Measurements from ENCODE around the gene CEP20. TPM values are rescaled to one million over a fixed set of nuclear protein-coding genes. Genes with fewer than 3 reads are reported as not detected.

The CEP20 gene
- total RNA-seq, 1 experiment from 2014 or later: 94.3 TPM

DNA sequence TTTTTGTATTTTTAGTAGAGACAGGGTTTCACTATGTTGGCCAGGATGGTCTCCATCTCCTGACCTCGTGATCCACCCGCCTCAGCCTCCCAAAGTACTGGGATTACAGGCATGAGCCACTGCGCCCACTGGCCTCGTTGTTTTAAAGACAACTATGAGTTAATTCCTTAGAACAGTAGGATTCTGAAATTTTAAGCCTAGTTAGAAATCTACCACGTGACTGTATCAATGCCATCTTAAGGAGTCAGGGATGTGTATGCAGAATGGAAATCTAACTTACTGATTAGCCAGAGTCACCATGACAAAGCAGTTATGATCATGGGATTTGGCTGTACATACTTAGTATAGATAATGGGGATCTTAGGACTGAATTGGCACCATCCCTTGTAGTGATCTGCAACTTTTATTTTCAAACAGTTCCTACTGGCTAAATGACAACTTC is 2.8 kb downstream of the CEP20 start:
- H3K4me1 ChIP-seq (ENCODE audit: control insufficient read depth, insufficient read depth, low read length): peaks cover 35% of the 10 kb centered on the region
- no peak overlapping the region for H3K4me3 ChIP-seq (ENCODE audit: low read depth in 2 of 2, low read length in 2 of 2)
- DNase-seq (ENCODE audit: low read depth, low spot score) (no peak), ATAC-seq (no peak)
- POLR2A ChIA-PET: no interaction called here
- BruUV-seq (replicated peaks): no TSS peak
- in situ Hi-C loops (cut with HindIII; ENCODE audit: low pct_unique_long_range_greater_than_20kb, low sequenced_read_pairs): no loop called here
- H3K36me3 ChIP-seq (ENCODE audit: control insufficient read depth, insufficient read depth, low read length): peaks cover 16% of the 10 kb centered on the region
- H3K9me3 ChIP-seq (ENCODE audit: control insufficient read depth, insufficient read depth, low read depth, low read length): no peaks in the 10 kb centered on the region
- H3K27ac ChIP-seq (ENCODE audit: low read length): peak overlapping the region; percentile 99
- H3K27me3 ChIP-seq (ENCODE audit: control insufficient read depth, insufficient read depth, low read length): no peaks in the 10 kb centered on the region
- intact Hi-C loops (cut with micrococcal nuclease; ENCODE audit: unreplicated experiment): no loop called here
- TF ChIP-seq TCF7L2 (IDR thresholded peaks at IDR 0.05; ENCODE audit: low read depth, low read length): no peak
- CTCF ChIA-PET: no interaction called here

DNA sequence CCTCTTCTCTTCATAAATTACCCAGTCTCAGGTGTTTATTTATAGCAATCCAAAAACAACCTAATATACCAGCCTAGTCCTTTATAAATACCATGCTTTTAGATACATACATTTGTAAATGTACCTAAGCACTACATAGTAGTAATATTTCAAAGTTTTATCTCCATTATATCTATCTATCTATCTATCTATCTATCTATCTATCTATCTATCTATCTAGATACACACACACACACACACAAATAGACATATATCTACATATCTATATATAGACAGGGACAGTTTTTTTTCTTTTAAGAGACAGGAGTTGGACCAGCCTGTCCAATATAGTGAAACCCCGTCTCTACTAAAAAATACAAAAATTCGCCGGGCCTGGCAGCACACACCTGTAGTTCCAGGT is 5.8 kb downstream of the CEP20 start:
- H3K9me3 ChIP-seq (ENCODE audit: control insufficient read depth, insufficient read depth, low read depth, low read length): no peaks in the 10 kb centered on the region
- H3K4me1 ChIP-seq (ENCODE audit: control insufficient read depth, insufficient read depth, low read length): peaks cover 42% of the 10 kb centered on the region
- no peaks in the 10 kb centered on the region for H3K27me3 ChIP-seq (ENCODE audit: control insufficient read depth, insufficient read depth, low read length)
- CTCF ChIA-PET: no interaction called here
- in situ Hi-C loops (cut with HindIII; ENCODE audit: low pct_unique_long_range_greater_than_20kb, low sequenced_read_pairs): no loop called here
- ATAC-seq (no peak), DNase-seq (ENCODE audit: low read depth, low spot score) (no peak)
- POLR2A ChIA-PET: interaction anchor here (0.7 kb wide), 1 partner anchor 54 kb away, joined by 5 read pairs; no protein-coding TSS in a partner anchor
- peaks cover 26% of the 10 kb centered on the region for H3K36me3 ChIP-seq (ENCODE audit: control insufficient read depth, insufficient read depth, low read length)
- H3K27ac ChIP-seq (ENCODE audit: low read length): no peak overlapping the region
- TF ChIP-seq REST (IDR thresholded peaks at IDR 0.05; ENCODE audit: insufficient read depth in 1 of 2, low read depth in 2 of 2, low read length in 1 of 2): no peak
- no TSS peak for BruUV-seq (replicated peaks)
- intact Hi-C loops (cut with micrococcal nuclease; ENCODE audit: unreplicated experiment): no loop called here
- no peak overlapping the region for H3K4me3 ChIP-seq (ENCODE audit: low read depth in 2 of 2, low read length in 2 of 2)

- H3K4me1 ChIP-seq (ENCODE audit: control insufficient read depth, insufficient read depth, low read length): peaks cover 36% of the 10 kb centered on the region
- in situ Hi-C loops (cut with HindIII; ENCODE audit: low pct_unique_long_range_greater_than_20kb, low sequenced_read_pairs) (no loop called here), intact Hi-C loops (cut with micrococcal nuclease; ENCODE audit: unreplicated experiment) (no loop called here)
- ChIA-PET POLR2A (no interaction called here), CTCF (no interaction called here)
- ATAC-seq (no peak), DNase-seq (ENCODE audit: low read depth, low spot score) (no peak)
- no peaks in the 10 kb centered on the region for H3K9me3 ChIP-seq (ENCODE audit: control insufficient read depth, insufficient read depth, low read depth, low read length)
- H3K36me3 ChIP-seq (ENCODE audit: control insufficient read depth, insufficient read depth, low read length): peaks cover 26% of the 10 kb centered on the region
- BruUV-seq (replicated peaks): no TSS peak
- no peak overlapping the region for H3K4me3 ChIP-seq (ENCODE audit: low read depth in 2 of 2, low read length in 2 of 2)
- H3K27me3 ChIP-seq (ENCODE audit: control insufficient read depth, insufficient read depth, low read length): no peaks in the 10 kb centered on the region
- no peak overlapping the region for H3K27ac ChIP-seq (ENCODE audit: low read length)
- TF ChIP-seq TCF7L2 (IDR thresholded peaks at IDR 0.05; ENCODE audit: low read depth, low read length) (no peak), POLR2AphosphoS5 (IDR thresholded peaks at IDR 0.05; ENCODE audit: low read depth, low read length) (no peak), SIN3A (IDR thresholded peaks at IDR 0.05; ENCODE audit: borderline replicate concordance, insufficient read depth, low read depth, low read length) (no peak), CTCF (IDR thresholded peaks at IDR 0.05) (no peak), REST (IDR thresholded peaks at IDR 0.05; ENCODE audit: insufficient read depth in 1 of 2, low read depth in 2 of 2, low read length in 1 of 2) (no peak)
Measured at GRCh38 chr16:15881794-15882379, 6.5 kb downstream of the CEP20 start.
